ENCODE results near the gene AFG3L2. TPM values are rescaled to one million over a fixed set of nuclear protein-coding genes. Genes with fewer than 3 reads are reported as not detected.
A peak's percentile ranks its signal among the peaks of the same experiment; 100 is the strongest.
"Not testable (repeated sequence)": the region's sequence is repeated elsewhere in the genome, so short reads cannot be mapped to it uniquely, and the experiment has no call there.

AFG3L2 gene
- total RNA-seq, 2 donors from 2014 or later: 60.1 to 91.9 TPM

DNA sequence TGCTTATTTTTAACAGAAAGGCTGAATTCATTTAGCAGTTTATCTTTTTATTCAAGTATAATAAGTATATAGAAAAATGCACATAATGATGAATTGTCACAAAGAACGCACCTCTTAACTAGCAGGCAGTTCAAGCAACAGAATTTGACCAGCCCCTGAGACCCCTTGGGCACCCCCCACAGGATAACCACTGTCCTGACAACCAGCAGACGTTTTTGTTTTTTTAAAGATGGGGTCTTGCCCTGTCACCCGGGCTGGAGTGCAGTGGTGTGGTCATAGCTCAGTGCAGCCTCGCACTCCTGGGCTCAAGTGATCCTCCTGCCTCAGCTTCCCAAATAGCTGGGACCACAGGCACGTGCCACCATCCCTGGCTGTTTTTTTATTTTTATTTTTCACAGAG, 44.7 kb upstream of the AFG3L2 start:
- TF ChIP-seq, protein P1, sequence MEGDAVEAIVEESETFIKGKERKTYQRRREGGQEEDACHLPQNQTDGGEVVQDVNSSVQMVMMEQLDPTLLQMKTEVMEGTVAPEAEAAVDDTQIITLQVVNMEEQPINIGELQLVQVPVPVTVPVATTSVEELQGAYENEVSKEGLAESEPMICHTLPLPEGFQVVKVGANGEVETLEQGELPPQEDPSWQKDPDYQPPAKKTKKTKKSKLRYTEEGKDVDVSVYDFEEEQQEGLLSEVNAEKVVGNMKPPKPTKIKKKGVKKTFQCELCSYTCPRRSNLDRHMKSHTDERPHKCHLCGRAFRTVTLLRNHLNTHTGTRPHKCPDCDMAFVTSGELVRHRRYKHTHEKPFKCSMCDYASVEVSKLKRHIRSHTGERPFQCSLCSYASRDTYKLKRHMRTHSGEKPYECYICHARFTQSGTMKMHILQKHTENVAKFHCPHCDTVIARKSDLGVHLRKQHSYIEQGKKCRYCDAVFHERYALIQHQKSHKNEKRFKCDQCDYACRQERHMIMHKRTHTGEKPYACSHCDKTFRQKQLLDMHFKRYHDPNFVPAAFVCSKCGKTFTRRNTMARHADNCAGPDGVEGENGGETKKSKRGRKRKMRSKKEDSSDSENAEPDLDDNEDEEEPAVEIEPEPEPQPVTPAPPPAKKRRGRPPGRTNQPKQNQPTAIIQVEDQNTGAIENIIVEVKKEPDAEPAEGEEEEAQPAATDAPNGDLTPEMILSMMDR (IDR thresholded peaks at IDR 0.05): no peak
- no peak overlapping the region for H3K27ac ChIP-seq
- H3K27me3 ChIP-seq: no peaks in the 10 kb centered on the region
- H3K4me3 ChIP-seq: no peak overlapping the region
- no peaks in the 10 kb centered on the region for H3K36me3 ChIP-seq
- H3K4me1 ChIP-seq: peaks cover 0 to 17% of the 10 kb centered on the region in 2 donors
- no peak for DNase-seq (ENCODE audit: low spot score)
- no peaks in the 10 kb centered on the region for H3K9me3 ChIP-seq

GRCh38 chr18:12420821-12421421, 43.9 kb upstream of the AFG3L2 start:
- Histone ChIP-seq H3K4me1 (peaks cover 0 to 19% of the 10 kb centered on the region in 2 donors), H3K9me3 (no peaks in the 10 kb centered on the region), H3K4me3 (peak overlapping the region; percentile 52 to 62), H3K27ac (peak overlapping the region; percentile 7 to 33), H3K36me3 (no peaks in the 10 kb centered on the region), H3K27me3 (no peaks in the 10 kb centered on the region)
- DNase-seq (ENCODE audit: low spot score): no peak
- TF ChIP-seq, protein P1 (IDR thresholded peaks at IDR 0.05): no peak

- Histone ChIP-seq H3K4me1 (peaks cover 0 to 28% of the 10 kb centered on the region in 2 donors), H3K9me3 (no peaks in the 10 kb centered on the region), H3K36me3 (no peaks in the 10 kb centered on the region), H3K27ac (no peak overlapping the region), H3K27me3 (no peaks in the 10 kb centered on the region), H3K4me3 (no peak overlapping the region)
- no peak for DNase-seq (ENCODE audit: low spot score)
- TF ChIP-seq, protein P1 (IDR thresholded peaks at IDR 0.05): no peak
Observed at GRCh38 chr18:12417687-12418086, 40.7 kb upstream of the AFG3L2 start.

GRCh38 chr18:12416098-12416729, 39.2 kb upstream of the AFG3L2 start:
- peaks cover 0 to 28% of the 10 kb centered on the region in 2 donors for H3K4me1 ChIP-seq
- H3K4me3 ChIP-seq: no peak overlapping the region
- peak overlapping the region in 1 of 2 donors; percentile 42 for H3K27ac ChIP-seq
- no peaks in the 10 kb centered on the region for H3K9me3 ChIP-seq
- no peaks in the 10 kb centered on the region for H3K36me3 ChIP-seq
- H3K27me3 ChIP-seq: no peaks in the 10 kb centered on the region
- no peak for DNase-seq (ENCODE audit: low spot score)
- TF ChIP-seq, protein P1 (IDR thresholded peaks at IDR 0.05): no peak

DNA sequence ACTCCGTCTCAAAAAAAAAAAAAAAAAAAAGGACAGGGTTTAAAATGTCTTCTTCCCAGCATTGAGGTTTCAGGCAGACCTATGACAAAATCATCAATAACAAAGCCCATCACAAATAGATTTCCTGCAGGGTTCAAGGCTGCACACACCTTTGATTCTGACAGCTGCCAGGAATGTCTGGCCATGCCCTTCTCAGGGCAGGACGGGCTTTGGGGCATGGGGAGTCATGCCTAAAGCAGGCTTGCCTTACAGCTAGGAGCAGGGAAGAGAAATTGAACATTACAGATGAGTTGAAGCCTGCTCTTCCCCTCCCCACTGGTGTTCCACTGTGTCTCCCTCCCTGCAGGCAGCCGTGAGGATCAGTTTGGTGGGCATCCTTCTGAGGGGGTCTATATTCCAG, 34.4 kb upstream of the AFG3L2 start:
- no peaks in the 10 kb centered on the region for H3K27me3 ChIP-seq
- no peak for DNase-seq (ENCODE audit: low spot score)
- peaks cover 0 to 31% of the 10 kb centered on the region in 2 donors for H3K4me1 ChIP-seq
- TF ChIP-seq, protein P1 (IDR thresholded peaks at IDR 0.05): no peak
- no peak overlapping the region for H3K27ac ChIP-seq
- no peak overlapping the region for H3K4me3 ChIP-seq
- H3K36me3 ChIP-seq: no peaks in the 10 kb centered on the region
- H3K9me3 ChIP-seq: no peaks in the 10 kb centered on the region

- not testable (repeated sequence) for H3K36me3 ChIP-seq; H3K9me3 ChIP-seq; H3K4me3 ChIP-seq; H3K27ac ChIP-seq; H3K27me3 ChIP-seq; DNase-seq (ENCODE audit: low spot score)
- H3K4me1 ChIP-seq: peaks cover 0 to 28% of the 10 kb centered on the region in 2 donors
Observed at GRCh38 chr18:12410747-12411146, 33.7 kb upstream of the AFG3L2 start.

Measured in right atrium auricular region (tissue), 2 donors.